Endothelial cell of umbilical vein (primary cell): ENCODE results near the gene CDR2L. TPM values are rescaled to one million over a fixed set of nuclear protein-coding genes. Genes with fewer than 3 reads are reported as not detected.

Source experiments
- BruUV-seq: library from RNA; stranded (reverse); fragments of 400-500 nt; replicated peaks from 2 replicates; lab custom pipeline; 2021; lab: Mats Ljungman, UMichigan
- CTCF ChIA-PET: fragments of 300-600, 350-600 bp; sonication (Branson Sonifier 250); formaldehyde crosslinking; loops from one replicate; lab custom pipeline; 2021; ENCODE audit warnings: antibody characterized with exemption, inconsistent platforms; lab: Charles Lee
- POLR2A ChIA-PET: fragments of 300-600, 350-600 bp; sonication (Branson Sonifier 250); formaldehyde crosslinking; loops from one replicate; lab custom pipeline; 2021; ENCODE audit warnings: antibody characterized with exemption, inconsistent platforms; lab: Charles Lee
- DNase-seq: peaks from one replicate; pipeline ENCODE4 v3.0.0-alpha.2; 2011; ENCODE audit warnings: low read depth, low spot score
- FAIRE-seq: peaks from 2 replicates; lab custom pipeline; 2011; peaks lifted over from hg19 to GRCh38; lab: Jason Lieb, UNC
- H2AFZ ChIP-seq: 2 replicates; pipeline ENCODE4 v1.6.0; 2012; ENCODE audit warnings: low read depth, low read length, control low read depth, inconsistent platforms
- H3K27ac ChIP-seq: 2 replicates; pipeline ENCODE4 v1.5.1; 2011; ENCODE audit warnings: low read depth, mild to moderate bottlenecking, control low read depth, low read length, moderate library complexity; ENCODE audit not compliant: insufficient read depth
- H3K27me3 ChIP-seq, 2 experiments: 2 replicates each; pipeline versions ENCODE4 v1.6.0 to v1.6.1; 2011; ENCODE audit warnings: low read length in 2 of 2, mixed read lengths in 1 of 2; ENCODE audit not compliant: control insufficient read depth in 2 of 2, insufficient read depth in 2 of 2
- H3K36me3 ChIP-seq, 2 experiments: 2 replicates in 1 of 2; 3 replicates in 1 of 2; pipeline ENCODE4 v1.5.1; 2011; ENCODE audit warnings: low read length in 2 of 2, mild to moderate bottlenecking in 1 of 2, moderate library complexity in 1 of 2; ENCODE audit not compliant: control insufficient read depth in 2 of 2, insufficient read depth in 2 of 2; ENCODE audit errors: extremely low read depth in 1 of 2
- H3K4me1 ChIP-seq: 3 replicates; pipeline ENCODE4 v1.5.1; 2011; ENCODE audit warnings: mild to moderate bottlenecking, low read length; ENCODE audit not compliant: control insufficient read depth, insufficient read depth; ENCODE audit errors: extremely low read depth
- H3K4me2 ChIP-seq: 2 replicates; pipeline ENCODE4 v1.6.1; 2011; ENCODE audit warnings: low read length, control low read depth, mixed read lengths; ENCODE audit not compliant: insufficient read depth
- H3K4me3 ChIP-seq, 3 experiments: fragments of 200-600 bp in 1 of 3; sonication (generic), shearing (Covaris generic) in 1 of 3; replicated peaks in 1 of 3; 2 replicates each; pipeline ENCODE4 v1.5.1; 2011 to 2016; ENCODE audit warnings: control low read depth in 3 of 3, low read length in 3 of 3, mild to moderate bottlenecking in 2 of 3, inconsistent platforms in 1 of 3, low read depth in 1 of 3, moderate library complexity in 1 of 3; ENCODE audit not compliant: insufficient read depth in 1 of 3
- H3K79me2 ChIP-seq: 2 replicates; pipeline ENCODE4 v1.6.0; 2012; ENCODE audit warnings: low read length, inconsistent platforms; ENCODE audit not compliant: control insufficient read depth, insufficient read depth
- H3K9ac ChIP-seq: replicated peaks from 2 replicates; pipeline ENCODE3; 2011; ENCODE audit warnings: low read length, control low read depth; ENCODE audit not compliant: insufficient read depth; ENCODE audit errors: extremely low read depth
- H3K9me1 ChIP-seq: replicated peaks from 3 replicates; pipeline ENCODE4 v1.6.0; 2011; ENCODE audit warnings: mild to moderate bottlenecking, low read length; ENCODE audit not compliant: control insufficient read depth, insufficient read depth; ENCODE audit errors: extremely low read depth
- H3K9me3 ChIP-seq: replicated peaks from 2 replicates; pipeline ENCODE4 v1.5.1; 2012; ENCODE audit warnings: low read length, inconsistent platforms; ENCODE audit not compliant: control insufficient read depth, insufficient read depth
- H4K20me1 ChIP-seq: replicated peaks from 2 replicates; pipeline ENCODE3; 2011; ENCODE audit warnings: mild to moderate bottlenecking, low read length; ENCODE audit not compliant: control insufficient read depth, insufficient read depth; ENCODE audit errors: extremely low read depth
- CTCF ChIP-seq, 2 donors: IDR thresholded peaks; 1 replicate in 1 of 2; 2 replicates in 1 of 2; pipeline ENCODE4 v1.5.1; 2011; ENCODE audit warnings: low read length in 2 of 2, mild to moderate bottlenecking in 2 of 2, moderate library complexity in 2 of 2, control low read depth in 1 of 2, inconsistent platforms in 1 of 2, low read depth in 1 of 2; ENCODE audit not compliant: insufficient read depth in 1 of 2; ENCODE audit errors: extremely low read depth in 1 of 2
- EZH2 ChIP-seq: IDR thresholded peaks from 2 replicates; pipeline ENCODE4 v1.6.1; 2012; ENCODE audit warnings: borderline replicate concordance, low read depth, mild to moderate bottlenecking, moderate library complexity, low read length, inconsistent platforms; ENCODE audit not compliant: severe bottlenecking
- FOS ChIP-seq: IDR thresholded peaks from 2 replicates; pipeline ENCODE4 v1.6.1; 2011; ENCODE audit warnings: mild to moderate bottlenecking, low read length, moderate library complexity, borderline replicate concordance; ENCODE audit not compliant: insufficient read depth
- GATA2 ChIP-seq: IDR thresholded peaks from 2 replicates; pipeline ENCODE4 v1.7.0; 2011; ENCODE audit warnings: low read depth, mild to moderate bottlenecking, moderate library complexity, mixed read lengths, low read length; ENCODE audit not compliant: insufficient read length, insufficient read depth
- JUN ChIP-seq: IDR thresholded peaks from 2 replicates; pipeline ENCODE4 v1.6.1; 2011; ENCODE audit warnings: borderline replicate concordance, low read depth; ENCODE audit not compliant: insufficient read length, insufficient read depth
- MYC ChIP-seq: IDR thresholded peaks from one replicate; pipeline ENCODE4 v1.6.1; 2011; ENCODE audit warnings: mild to moderate bottlenecking, low read depth, low read length
- POLR2A ChIP-seq: IDR thresholded peaks from 2 replicates; pipeline ENCODE4 v1.6.1; 2012; ENCODE audit warnings: low read depth, mild to moderate bottlenecking, control low read depth, low read length
- POLR2AphosphoS5 ChIP-seq: IDR thresholded peaks from 2 replicates; pipeline ENCODE4 v1.6.1; 2012; ENCODE audit warnings: low read depth, mild to moderate bottlenecking, control low read depth, low read length, moderate library complexity; ENCODE audit not compliant: insufficient read depth
- dilution Hi-C: fragments of 300-500 bp; cut with MboI; formaldehyde crosslinking; loops from one replicate; pipeline ENCODE4 v1.15.0; 2019; ENCODE audit warnings: low sequenced_read_pairs; ENCODE audit not compliant: extremely low pct_ligation_motif_present
- intact Hi-C: fragments of 100-400 bp; cut with micrococcal nuclease; formaldehyde crosslinking; loops from one replicate; pipeline ENCODE4 v1.10.0; 2022
- polyA plus RNA-seq, 4 experiments: library from polyadenylated mRNA; depleted of rRNA in 3 of 4; stranded (reverse) in 3 of 4; unstranded in 1 of 4; fragments of >200 nt; gene quantifications; 2 replicates each; pipeline versions ENCODE4 v1.2.1 to v1.2.3, GENCODE V29; 2011 to 2012; ENCODE audit warnings: missing spikeins in 1 of 4
- total RNA-seq: library from RNA; stranded (reverse); gene quantifications from 2 replicates; pipeline ENCODE4 v1.2.3, GENCODE V29; 2021

Gene CDR2L
- total and polyA plus RNA-seq, 2 donors (not counting 3 experiments of a cell fraction or from before 2014, with no cell fraction given): 22.2 to 34.9 TPM

GRCh38 chr17:74986206-74986576 lies 1.2 kb upstream of the CDR2L start:
- no peak overlapping the region for H3K4me3 ChIP-seq
- H3K9ac ChIP-seq: no peak overlapping the region
- H3K79me2 ChIP-seq: peaks cover 19% of the 10 kb centered on the region
- H3K9me3 ChIP-seq: no peaks in the 10 kb centered on the region
- ChIA-PET CTCF (interaction anchor here (1.4 kb wide), 1 partner anchor 24 kb away, joined by 8 read pairs; no protein-coding TSS in a partner anchor), POLR2A (no interaction called here)
- no peaks in the 10 kb centered on the region for H3K9me1 ChIP-seq
- no peak overlapping the region for H3K27ac ChIP-seq
- no peak for TF ChIP-seq EZH2
- TF ChIP-seq POLR2AphosphoS5: no peak
- TF ChIP-seq GATA2: no peak
- TF ChIP-seq FOS: no peak
- no peak for TF ChIP-seq JUN
- no peak for TF ChIP-seq CTCF (IDR thresholded peaks at IDR 0.05; ENCODE audit: extremely low read depth in 1 of 2, insufficient read depth in 1 of 2, low read depth in 1 of 2, low read length in 2 of 2)
- no peak for TF ChIP-seq POLR2A
- no peak for TF ChIP-seq MYC
- intact Hi-C loops (no loop called here), dilution Hi-C loops (no loop called here)
- no TSS peak for BruUV-seq
- H3K36me3 ChIP-seq: no peaks in the 10 kb centered on the region
- H3K4me2 ChIP-seq: no peak overlapping the region
- no peaks in the 10 kb centered on the region for H3K27me3 ChIP-seq
- H4K20me1 ChIP-seq: no peaks in the 10 kb centered on the region
- no peak overlapping the region for H2AFZ ChIP-seq
- DNase-seq: no peak
- FAIRE-seq: no peak
- H3K4me1 ChIP-seq: peaks cover 20% of the 10 kb centered on the region
